ENCODE measurements around the gene ZNF112. TPM values are rescaled to one million over a fixed set of nuclear protein-coding genes. Genes with fewer than 3 reads are reported as not detected.

Gene ZNF112
- total RNA-seq, 1 experiment from 2014 or later, result 5.6 TPM

DNA sequence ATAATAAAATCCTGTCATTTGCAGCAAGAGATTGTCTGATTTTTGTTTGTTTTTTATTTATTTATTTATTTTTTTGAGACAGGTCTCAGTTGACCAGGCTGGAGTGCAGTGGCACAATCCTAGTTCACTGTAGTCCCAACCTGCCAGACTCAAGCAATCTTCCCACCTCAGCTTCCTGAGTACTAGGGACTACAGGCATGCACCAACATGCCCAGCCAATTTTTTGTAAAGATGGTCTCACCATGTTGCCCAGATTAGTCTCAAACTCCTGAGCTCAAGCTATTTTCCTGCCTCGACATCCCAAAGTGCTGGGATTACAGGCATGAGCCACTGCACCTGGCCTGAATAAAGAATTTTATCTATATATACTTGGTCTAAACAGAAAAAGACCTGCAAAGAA lies 79.1 kb downstream of the ZNF112 start:
- TF ChIP-seq, protein P1, sequence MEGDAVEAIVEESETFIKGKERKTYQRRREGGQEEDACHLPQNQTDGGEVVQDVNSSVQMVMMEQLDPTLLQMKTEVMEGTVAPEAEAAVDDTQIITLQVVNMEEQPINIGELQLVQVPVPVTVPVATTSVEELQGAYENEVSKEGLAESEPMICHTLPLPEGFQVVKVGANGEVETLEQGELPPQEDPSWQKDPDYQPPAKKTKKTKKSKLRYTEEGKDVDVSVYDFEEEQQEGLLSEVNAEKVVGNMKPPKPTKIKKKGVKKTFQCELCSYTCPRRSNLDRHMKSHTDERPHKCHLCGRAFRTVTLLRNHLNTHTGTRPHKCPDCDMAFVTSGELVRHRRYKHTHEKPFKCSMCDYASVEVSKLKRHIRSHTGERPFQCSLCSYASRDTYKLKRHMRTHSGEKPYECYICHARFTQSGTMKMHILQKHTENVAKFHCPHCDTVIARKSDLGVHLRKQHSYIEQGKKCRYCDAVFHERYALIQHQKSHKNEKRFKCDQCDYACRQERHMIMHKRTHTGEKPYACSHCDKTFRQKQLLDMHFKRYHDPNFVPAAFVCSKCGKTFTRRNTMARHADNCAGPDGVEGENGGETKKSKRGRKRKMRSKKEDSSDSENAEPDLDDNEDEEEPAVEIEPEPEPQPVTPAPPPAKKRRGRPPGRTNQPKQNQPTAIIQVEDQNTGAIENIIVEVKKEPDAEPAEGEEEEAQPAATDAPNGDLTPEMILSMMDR (IDR thresholded peaks at IDR 0.05; ENCODE audit: unreplicated experiment), result no peak
- intact Hi-C loops (cut with micrococcal nuclease; ENCODE audit: unreplicated experiment), result no loop called here
- H3K27ac Mint-ChIP-seq (ENCODE audit: unreplicated experiment), result no peak overlapping the region
- CTCF ChIA-PET, result no interaction called here
- H3K9me3 Mint-ChIP-seq (ENCODE audit: low read depth, unreplicated experiment), result peaks cover 23% of the 10 kb centered on the region
- H3K4me3 Mint-ChIP-seq (ENCODE audit: low read depth, unreplicated experiment), result no peak overlapping the region
- no peaks in the 10 kb centered on the region for H3K36me3 Mint-ChIP-seq (ENCODE audit: insufficient read depth, unreplicated experiment)
- no peaks in the 10 kb centered on the region for H3K27me3 Mint-ChIP-seq (ENCODE audit: unreplicated experiment)
- no peaks in the 10 kb centered on the region for H3K4me1 Mint-ChIP-seq (ENCODE audit: low read depth, unreplicated experiment)
- DNase-seq, result no peak
- no TSS peak for BruUV-seq (replicated peaks)

Other genes with a start within 250 kb of the ZNF112 start
- 5.3 and 6.1 TPM in 2 replicates for gene ZNF225, start 243.3 kb downstream of the ZNF112 start, total RNA-seq (2022)
- gene ZNF234, start 215.1 kb downstream of the ZNF112 start, total RNA-seq (2022), result 14.8 and 16.2 TPM in 2 replicates
- 25.0 and 25.6 TPM in 2 replicates for gene ZNF226, start 191.6 kb downstream of the ZNF112 start, total RNA-seq (2022)
- gene ZNF227, start 144.1 kb downstream of the ZNF112 start, total RNA-seq (2022), result 27.4 and 29.4 TPM in 2 replicates
- 3.9 and 4.8 TPM in 2 replicates for gene ZNF233, start 96.8 kb downstream of the ZNF112 start, total RNA-seq (2022)
- gene ZNF235, start 51.7 kb downstream of the ZNF112 start, total RNA-seq (2022), result 8.1 and 8.5 TPM in 2 replicates
- 5.8 and 6.5 TPM in 2 replicates for gene ZNF285, start 44.9 kb upstream of the ZNF112 start, total RNA-seq (2022)
- gene ZNF229, start 91.8 kb upstream of the ZNF112 start, total RNA-seq (2022), result 4.0 and 4.2 TPM in 2 replicates
- 12.7 TPM in 2 replicates for gene ZNF180, start 143.8 kb upstream of the ZNF112 start, total RNA-seq (2022)
- 0.17 and 0.28 TPM in 2 replicates for gene CEACAM20, start 173.0 kb upstream of the ZNF112 start, total RNA-seq (2022)

All from Calu3 (cell line).